Smooth muscle cell (in vitro differentiated cells): Measurements from ENCODE around the gene SH3RF3. TPM values are rescaled to one million over a fixed set of nuclear protein-coding genes. Genes with fewer than 3 reads are reported as not detected.

Experiments used
- DNase-seq: peaks from one replicate; lab custom pipeline; 2025; ENCODE audit not compliant: unreplicated experiment; lab: John Stamatoyannopoulos, UW
- H2AFZ ChIP-seq: fragments of 200-600 bp; sonication (generic); 2 replicates; pipeline ENCODE4 v1.6.0; 2016; ENCODE audit warnings: antibody characterized with exemption, low read depth, mild to moderate bottlenecking
- H3F3A ChIP-seq: fragments of 200-600 bp; sonication (generic); 2 replicates; pipeline ENCODE4 v1.6.0; 2017; ENCODE audit warnings: antibody characterized with exemption, low read depth
- H3K27ac ChIP-seq: fragments of 200-600 bp; sonication (generic); 2 replicates; pipeline ENCODE4 v1.5.1; 2016; ENCODE audit warnings: low read depth, mild to moderate bottlenecking
- H3K27me3 ChIP-seq: fragments of 200-600 bp; sonication (generic); 2 replicates; pipeline ENCODE4 v1.6.1; 2016; ENCODE audit warnings: low read depth, mild to moderate bottlenecking
- H3K36me3 ChIP-seq: fragments of 200-600 bp; sonication (generic); 2 replicates; pipeline ENCODE4 v1.5.1; 2016; ENCODE audit warnings: low read depth
- H3K4me1 ChIP-seq: fragments of 200-600 bp; sonication (generic); 2 replicates; pipeline ENCODE4 v1.5.1; 2016; ENCODE audit warnings: low read depth
- H3K4me2 ChIP-seq: fragments of 200-600 bp; sonication (generic); 2 replicates; pipeline ENCODE4 v1.6.0; 2016; ENCODE audit warnings: mild to moderate bottlenecking
- H3K4me3 ChIP-seq: fragments of 200-600 bp; sonication (generic); 2 replicates; pipeline ENCODE4 v1.5.1; 2016; ENCODE audit warnings: mild to moderate bottlenecking
- H3K79me2 ChIP-seq: fragments of 200-600 bp; sonication (generic); 2 replicates; pipeline ENCODE4 v1.6.0; 2016; ENCODE audit warnings: low read depth, mild to moderate bottlenecking
- H3K9ac ChIP-seq: fragments of 200-600 bp; sonication (generic); 2 replicates; pipeline ENCODE4 v1.6.0; 2016; ENCODE audit warnings: low read depth
- H3K9me3 ChIP-seq: fragments of 200-600 bp; sonication (generic); replicated peaks from 2 replicates; pipeline ENCODE4 v1.5.1; 2016; ENCODE audit warnings: low read depth
- H4K20me1 ChIP-seq: fragments of 200-600 bp; sonication (generic); 2 replicates; pipeline ENCODE4 v1.6.0; 2016; ENCODE audit warnings: low read depth
- WGBS: methylation state at CpG from one replicate; pipeline ENCODE4 v1.1.7; 2016; ENCODE audit warnings: low lambda C conversion rate; 5-methylcytosine and 5-hydroxymethylcytosine counted together
- polyA plus RNA-seq: library from polyadenylated mRNA; unstranded; fragments of >200 nt; fragmentation: Nextera tagmentation; extraction: Ambion mirVana; gene quantifications from 2 replicates; pipeline ENCODE4 v1.2.1, GENCODE V29; 2016
- total RNA-seq: library from RNA; depleted of rRNA; stranded (reverse); fragments of >200 nt; gene quantifications from 2 replicates; pipeline ENCODE4 v1.2.3, GENCODE V29; 2014
- TF ChIP-seq, protein P1 (sequence below): fragments of 200-600 bp; sonication (generic); IDR thresholded peaks from 2 replicates; pipeline ENCODE4 v1.5.1; 2017; ENCODE audit warnings: borderline replicate concordance, mild to moderate bottlenecking, antibody characterized with exemption; ENCODE audit not compliant: insufficient read depth, poor library complexity, severe bottlenecking

The SH3RF3 gene
- total and polyA plus RNA-seq, 2 experiments from 2014 or later, result 6.6 to 11.8 TPM

DNA sequence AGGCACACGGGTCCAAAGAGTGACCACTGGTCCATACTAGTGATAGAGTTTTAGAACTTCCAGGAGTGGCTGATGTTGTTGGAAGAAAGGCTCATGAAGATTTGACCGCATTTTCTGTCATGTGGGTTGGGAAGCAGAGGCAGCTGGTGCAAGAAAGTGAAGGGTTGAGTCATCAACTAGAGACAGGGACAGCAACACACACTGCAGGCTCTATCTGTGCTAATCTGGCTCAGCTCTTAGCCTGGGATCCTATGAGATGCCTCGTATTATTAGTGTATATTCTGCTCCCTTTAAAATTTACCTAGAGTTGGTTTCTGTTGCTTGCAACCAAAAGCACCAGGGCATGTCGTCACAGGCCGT is 2.5 kb upstream of the SH3RF3 start:
- Histone ChIP-seq H3K4me3 (no peak overlapping the region), H3K4me1 (no peaks in the 10 kb centered on the region), H3K27me3 (peaks cover 17% of the 10 kb centered on the region), H3K9ac (no peak overlapping the region), H3K36me3 (no peaks in the 10 kb centered on the region), H2AFZ (no peak overlapping the region), H3K27ac (peak overlapping the region; percentile 62), H3K4me2 (no peak overlapping the region), H4K20me1 (peaks cover 16% of the 10 kb centered on the region), H3K9me3 (no peaks in the 10 kb centered on the region), H3F3A (peaks cover 10% of the 10 kb centered on the region), H3K79me2 (peaks cover 16% of the 10 kb centered on the region)
- TF ChIP-seq, protein P1, sequence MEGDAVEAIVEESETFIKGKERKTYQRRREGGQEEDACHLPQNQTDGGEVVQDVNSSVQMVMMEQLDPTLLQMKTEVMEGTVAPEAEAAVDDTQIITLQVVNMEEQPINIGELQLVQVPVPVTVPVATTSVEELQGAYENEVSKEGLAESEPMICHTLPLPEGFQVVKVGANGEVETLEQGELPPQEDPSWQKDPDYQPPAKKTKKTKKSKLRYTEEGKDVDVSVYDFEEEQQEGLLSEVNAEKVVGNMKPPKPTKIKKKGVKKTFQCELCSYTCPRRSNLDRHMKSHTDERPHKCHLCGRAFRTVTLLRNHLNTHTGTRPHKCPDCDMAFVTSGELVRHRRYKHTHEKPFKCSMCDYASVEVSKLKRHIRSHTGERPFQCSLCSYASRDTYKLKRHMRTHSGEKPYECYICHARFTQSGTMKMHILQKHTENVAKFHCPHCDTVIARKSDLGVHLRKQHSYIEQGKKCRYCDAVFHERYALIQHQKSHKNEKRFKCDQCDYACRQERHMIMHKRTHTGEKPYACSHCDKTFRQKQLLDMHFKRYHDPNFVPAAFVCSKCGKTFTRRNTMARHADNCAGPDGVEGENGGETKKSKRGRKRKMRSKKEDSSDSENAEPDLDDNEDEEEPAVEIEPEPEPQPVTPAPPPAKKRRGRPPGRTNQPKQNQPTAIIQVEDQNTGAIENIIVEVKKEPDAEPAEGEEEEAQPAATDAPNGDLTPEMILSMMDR, result no peak
- DNase-seq, result no peak
- 50% methylated on average over 5 of the region's 5 CpGs for WGBS

DNA sequence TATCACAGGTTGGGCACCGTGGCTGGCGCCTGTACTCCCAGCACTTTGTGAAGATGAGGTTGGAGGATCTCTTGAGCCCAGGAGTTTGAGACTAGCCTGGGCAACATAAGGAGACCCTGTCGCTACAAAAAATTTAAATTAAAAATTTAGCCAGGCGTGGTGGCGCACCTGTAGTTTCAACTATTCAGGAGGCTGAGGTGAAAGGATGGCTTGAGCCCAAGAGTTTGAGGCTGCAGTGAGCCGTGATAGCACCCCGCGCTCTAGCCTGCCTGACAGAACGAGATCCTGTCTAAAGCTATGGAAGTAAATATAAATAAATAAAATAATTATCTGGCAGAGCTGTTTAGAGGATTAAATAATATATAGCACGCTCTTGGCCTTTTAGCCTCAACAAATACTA is 1.4 kb upstream of the SH3RF3 start:
- WGBS, result 89% methylated on average over 10 of the region's 10 CpGs
- no peaks in the 10 kb centered on the region for H3K36me3 ChIP-seq
- H3K4me2 ChIP-seq, result peak overlapping the region; percentile 87
- peaks cover 6% of the 10 kb centered on the region for H3K27me3 ChIP-seq
- DNase-seq, result no peak
- H2AFZ ChIP-seq, result no peak overlapping the region
- TF ChIP-seq, protein P1, result no peak
- H4K20me1 ChIP-seq, result peaks cover 26% of the 10 kb centered on the region
- H3K4me1 ChIP-seq, result no peaks in the 10 kb centered on the region
- peak overlapping the region; percentile 78 for H3K4me3 ChIP-seq
- no peaks in the 10 kb centered on the region for H3K9me3 ChIP-seq
- H3K79me2 ChIP-seq, result peaks cover 27% of the 10 kb centered on the region
- no peak overlapping the region for H3K27ac ChIP-seq
- peaks cover 10% of the 10 kb centered on the region for H3F3A ChIP-seq
- H3K9ac ChIP-seq, result no peak overlapping the region

DNA sequence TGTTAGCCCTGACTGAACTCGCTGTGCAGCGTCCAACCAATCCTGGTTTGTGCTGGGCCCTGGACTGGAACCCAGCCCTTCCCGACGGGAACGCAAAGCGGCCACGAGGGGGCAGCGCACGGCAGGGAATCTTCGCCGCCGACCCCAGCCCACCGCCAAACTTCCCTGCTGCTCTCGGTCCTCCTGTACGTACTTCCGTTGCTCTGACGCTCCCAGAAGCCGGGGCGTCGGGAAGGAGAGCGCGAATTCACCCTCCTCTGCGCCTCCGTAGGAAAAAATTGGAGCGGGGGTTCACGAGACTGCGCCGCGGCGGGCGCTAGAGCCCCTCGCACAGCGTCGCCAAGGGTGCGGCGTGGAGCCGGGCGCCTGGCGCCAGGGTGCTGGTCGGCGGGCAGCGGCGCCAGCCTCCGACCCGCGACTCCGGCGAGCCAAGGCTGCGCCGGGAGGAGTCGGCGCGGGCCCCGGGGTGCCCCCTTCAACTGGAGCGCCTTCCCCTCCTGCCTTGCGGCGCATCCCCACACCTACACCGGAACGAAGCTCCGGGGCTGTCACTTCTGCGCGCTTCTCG is 873 bp upstream of the SH3RF3 start:
- peak overlapping the region; percentile 58 for H2AFZ ChIP-seq
- DNase-seq, result peak; percentile 57

More for the DNA sequence above, 873 bp upstream of the SH3RF3 start:
- no peaks in the 10 kb centered on the region for H3K9me3 ChIP-seq
- H3K27ac ChIP-seq, result peak overlapping the region; percentile 42
- H3K4me1 ChIP-seq, result no peaks in the 10 kb centered on the region
- H3K4me3 ChIP-seq, result peak overlapping the region; percentile 78
- peaks cover 6% of the 10 kb centered on the region for H3K27me3 ChIP-seq
- peak overlapping the region; percentile 16 for H3K9ac ChIP-seq
- TF ChIP-seq, protein P1, result peak; percentile 94
- peak overlapping the region; percentile 87 for H3K4me2 ChIP-seq
- H3K36me3 ChIP-seq, result no peaks in the 10 kb centered on the region
- H4K20me1 ChIP-seq, result peaks cover 31% of the 10 kb centered on the region
- H3K79me2 ChIP-seq, result peaks cover 33% of the 10 kb centered on the region
- WGBS, result 2% methylated on average over 61 of the region's 63 CpGs
- H3F3A ChIP-seq, result peaks cover 10% of the 10 kb centered on the region
